ENCODE measurements around the gene COMTD1. TPM values are rescaled to one million over a fixed set of nuclear protein-coding genes. Genes with fewer than 3 reads are reported as not detected.
A peak's percentile ranks its signal among the peaks of the same experiment; 100 is the strongest.

Gene COMTD1
- total and polyA plus RNA-seq, 2 experiments from 2014 or later, result 8.8 to 12.6 TPM

- peaks cover 14% of the 10 kb centered on the region; the same call in 1 of the 2 replicates for H3K27me3 ChIP-seq (replicated peaks; ENCODE audit: insufficient read depth)
- H3K9me3 ChIP-seq (ENCODE audit: low read depth), result no peaks in the 10 kb centered on the region
- H3K9me2 ChIP-seq (ENCODE audit: insufficient read depth), result no peaks in the 10 kb centered on the region
- H3K79me2 ChIP-seq (ENCODE audit: insufficient read depth), result no peaks in the 10 kb centered on the region
- WGBS, 2 experiments (ENCODE audit: low coverage in 1 of 2, low lambda C conversion rate in 2 of 2, missing lambda C conversion rate in 2 of 2), result 10 to 15% methylated on average over 25 of the region's 25 CpGs
- H3F3A ChIP-seq (ENCODE audit: insufficient read depth), result no peaks in the 10 kb centered on the region
- H4K20me1 ChIP-seq (ENCODE audit: insufficient read depth), result no peaks in the 10 kb centered on the region
- in situ Hi-C loops (cut with MboI), result no loop called here
- DNase-seq, result peak; percentile 16
- H2AFZ ChIP-seq, result no peak overlapping the region
- no peak overlapping the region for H3K27ac ChIP-seq
- H3K4me3 ChIP-seq, result no peak overlapping the region
- TF ChIP-seq EZH2 (IDR thresholded peaks at IDR 0.05; ENCODE audit: insufficient read depth, poor library complexity, severe bottlenecking) (no peak), EZH2phosphoT487 (IDR thresholded peaks at IDR 0.05; ENCODE audit: insufficient read depth, low read depth) (no peak)
- H3K4me2 ChIP-seq (ENCODE audit: unreplicated experiment), result no peak overlapping the region
- no peak overlapping the region for H3K9ac ChIP-seq
- no peaks in the 10 kb centered on the region for H3K36me3 ChIP-seq (ENCODE audit: low read depth)
- no peaks in the 10 kb centered on the region for H3K4me1 ChIP-seq (ENCODE audit: insufficient read depth)
These were observed 26.3 kb upstream of the COMTD1 start for GRCh38 chr10:75261813-75262705.

- H3K36me3 ChIP-seq (ENCODE audit: low read depth), result no peaks in the 10 kb centered on the region
- no peak for TF ChIP-seq EZH2 (IDR thresholded peaks at IDR 0.05; ENCODE audit: insufficient read depth, poor library complexity, severe bottlenecking)
- TF ChIP-seq EZH2phosphoT487 (IDR thresholded peaks at IDR 0.05; ENCODE audit: insufficient read depth, low read depth), result no peak
- in situ Hi-C loops (cut with MboI), result no loop called here
- WGBS, 2 experiments (ENCODE audit: low coverage in 1 of 2, low lambda C conversion rate in 2 of 2, missing lambda C conversion rate in 2 of 2), result 67 to 71% methylated on average over 3 of the region's 3 CpGs
- no peaks in the 10 kb centered on the region for H3K9me2 ChIP-seq (ENCODE audit: insufficient read depth)
- DNase-seq, result no peak
- H3K27ac ChIP-seq, result no peak overlapping the region
- H4K20me1 ChIP-seq (ENCODE audit: insufficient read depth), result no peaks in the 10 kb centered on the region
- no peaks in the 10 kb centered on the region for H3K4me1 ChIP-seq (ENCODE audit: insufficient read depth)
- no peak overlapping the region for H3K4me3 ChIP-seq
- peaks cover 14% of the 10 kb centered on the region; the same call in 1 of the 2 replicates for H3K27me3 ChIP-seq (replicated peaks; ENCODE audit: insufficient read depth)
- no peaks in the 10 kb centered on the region for H3F3A ChIP-seq (ENCODE audit: insufficient read depth)
- no peaks in the 10 kb centered on the region for H3K79me2 ChIP-seq (ENCODE audit: insufficient read depth)
- H3K9ac ChIP-seq, result no peak overlapping the region
- no peak overlapping the region for H3K4me2 ChIP-seq (ENCODE audit: unreplicated experiment)
- H2AFZ ChIP-seq, result no peak overlapping the region
- no peaks in the 10 kb centered on the region for H3K9me3 ChIP-seq (ENCODE audit: low read depth)
These were observed 25.2 kb upstream of the COMTD1 start for GRCh38 chr10:75260990-75261389.

GRCh38 chr10:75254739-75255138 is 19.0 kb upstream of the COMTD1 start:
- H3K27me3 ChIP-seq (replicated peaks; ENCODE audit: insufficient read depth), result no peaks in the 10 kb centered on the region
- H3F3A ChIP-seq (ENCODE audit: insufficient read depth), result no peaks in the 10 kb centered on the region
- H3K36me3 ChIP-seq (ENCODE audit: low read depth), result no peaks in the 10 kb centered on the region
- H3K27ac ChIP-seq, result no peak overlapping the region
- no peaks in the 10 kb centered on the region for H3K79me2 ChIP-seq (ENCODE audit: insufficient read depth)
- no peak overlapping the region for H3K4me2 ChIP-seq (ENCODE audit: unreplicated experiment)
- H3K9me3 ChIP-seq (ENCODE audit: low read depth), result peaks cover 4% of the 10 kb centered on the region
- TF ChIP-seq EZH2 (IDR thresholded peaks at IDR 0.05; ENCODE audit: insufficient read depth, poor library complexity, severe bottlenecking) (no peak), EZH2phosphoT487 (IDR thresholded peaks at IDR 0.05; ENCODE audit: insufficient read depth, low read depth) (no peak)
- in situ Hi-C loops (cut with MboI), result no loop called here
- no peaks in the 10 kb centered on the region for H3K4me1 ChIP-seq (ENCODE audit: insufficient read depth)
- H2AFZ ChIP-seq, result no peak overlapping the region
- no peaks in the 10 kb centered on the region for H4K20me1 ChIP-seq (ENCODE audit: insufficient read depth)
- DNase-seq, result no peak
- WGBS, 2 experiments (ENCODE audit: low coverage in 1 of 2, low lambda C conversion rate in 2 of 2, missing lambda C conversion rate in 2 of 2), result 81 to 85% methylated on average over 2 of the region's 2 CpGs
- no peak overlapping the region for H3K4me3 ChIP-seq
- H3K9ac ChIP-seq, result no peak overlapping the region
- H3K9me2 ChIP-seq (ENCODE audit: insufficient read depth), result no peaks in the 10 kb centered on the region

- H3K9ac ChIP-seq, result no peak overlapping the region
- no peaks in the 10 kb centered on the region for H3F3A ChIP-seq (ENCODE audit: insufficient read depth)
- H3K27ac ChIP-seq, result no peak overlapping the region
- H4K20me1 ChIP-seq (ENCODE audit: insufficient read depth), result no peaks in the 10 kb centered on the region
- in situ Hi-C loops (cut with MboI), result no loop called here
- no peaks in the 10 kb centered on the region for H3K36me3 ChIP-seq (ENCODE audit: low read depth)
- peaks cover 4% of the 10 kb centered on the region for H3K9me3 ChIP-seq (ENCODE audit: low read depth)
- no peaks in the 10 kb centered on the region for H3K79me2 ChIP-seq (ENCODE audit: insufficient read depth)
- no peak for TF ChIP-seq EZH2phosphoT487 (IDR thresholded peaks at IDR 0.05; ENCODE audit: insufficient read depth, low read depth)
- TF ChIP-seq EZH2 (IDR thresholded peaks at IDR 0.05; ENCODE audit: insufficient read depth, poor library complexity, severe bottlenecking), result no peak
- DNase-seq, result no peak
- H2AFZ ChIP-seq, result no peak overlapping the region
- H3K27me3 ChIP-seq (replicated peaks; ENCODE audit: insufficient read depth), result no peaks in the 10 kb centered on the region
- WGBS, 2 experiments (ENCODE audit: low coverage in 1 of 2, low lambda C conversion rate in 2 of 2, missing lambda C conversion rate in 2 of 2), result 64 to 77% methylated on average over 1 of the region's 1 CpG
- no peaks in the 10 kb centered on the region for H3K9me2 ChIP-seq (ENCODE audit: insufficient read depth)
- H3K4me2 ChIP-seq (ENCODE audit: unreplicated experiment), result no peak overlapping the region
- H3K4me1 ChIP-seq (ENCODE audit: insufficient read depth), result no peaks in the 10 kb centered on the region
- no peak overlapping the region for H3K4me3 ChIP-seq
These were observed 17.8 kb upstream of the COMTD1 start for GRCh38 chr10:75253281-75254220.
